Retinal pigment epithelial cell (primary cell): ENCODE results near the gene RFC2.

Experiments used
- DNase-seq: peaks from one replicate; pipeline ENCODE4 v3.0.0-alpha.2; 2010; ENCODE audit warnings: low read depth
- H3K4me3 ChIP-seq: 2 replicates; pipeline ENCODE4 v1.5.1; 2011; ENCODE audit warnings: mild to moderate bottlenecking, low read length, control low read depth, moderate library complexity
- CTCF ChIP-seq: conservative IDR thresholded peaks from 2 replicates; pipeline ENCODE4 v1.5.1; 2011; ENCODE audit warnings: low read depth, low read length, control low read depth, inconsistent platforms

The RFC2 gene

DNA sequence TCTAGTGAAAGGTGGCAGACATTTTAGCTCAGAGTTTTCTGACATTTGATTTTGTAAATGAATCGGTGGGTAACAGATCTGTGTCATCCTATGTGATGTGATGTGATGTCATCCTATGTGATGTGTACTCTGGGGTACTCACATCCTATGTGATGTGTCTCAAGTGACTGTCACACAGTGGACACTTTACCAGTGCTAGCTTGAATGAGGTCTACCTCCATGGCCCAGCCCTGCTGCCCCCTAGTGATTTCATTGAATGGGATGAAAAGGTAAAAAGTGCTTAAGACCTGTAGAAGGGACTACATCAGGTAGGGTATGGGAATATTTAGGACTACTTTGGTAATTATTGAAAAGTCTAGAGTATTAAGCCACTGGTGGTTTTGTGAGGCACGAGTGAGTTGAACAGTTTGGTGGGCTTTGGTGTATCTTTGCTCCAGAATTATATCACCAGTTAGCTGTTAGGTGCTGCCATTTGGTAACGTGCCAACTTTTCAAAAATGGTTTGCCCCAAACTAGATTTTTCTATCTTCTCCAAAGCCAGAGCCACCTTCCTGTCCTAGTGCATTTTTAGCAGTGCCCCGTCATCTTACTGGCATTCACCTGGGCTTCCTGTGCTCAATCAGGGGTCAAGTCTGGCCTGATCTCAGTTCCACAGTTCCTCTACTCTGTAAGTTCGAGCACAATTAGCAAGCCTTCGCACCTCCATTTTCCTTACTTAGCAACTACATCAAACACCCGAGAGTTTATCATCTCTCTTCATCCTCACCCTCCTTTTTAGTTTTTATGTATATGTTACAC lies 70.3 kb downstream of the RFC2 start:
- peak; percentile 55 for TF ChIP-seq CTCF
- DNase-seq: no peak
- H3K4me3 ChIP-seq: no peak overlapping the region

GRCh38 chr7:74183142-74183541 lies 71.1 kb downstream of the RFC2 start:
- no peak for DNase-seq
- no peak for TF ChIP-seq CTCF
- H3K4me3 ChIP-seq: no peak overlapping the region

GRCh38 chr7:74182453-74183090 lies 71.6 kb downstream of the RFC2 start:
- DNase-seq: no peak
- TF ChIP-seq CTCF: no peak
- H3K4me3 ChIP-seq: no peak overlapping the region

- no peak overlapping the region for H3K4me3 ChIP-seq
- TF ChIP-seq CTCF: no peak
- no peak for DNase-seq
Observed at GRCh38 chr7:74181821-74182220, 72.4 kb downstream of the RFC2 start.
